Measurements from ENCODE around the gene ZNF543. TPM values are rescaled to one million over a fixed set of nuclear protein-coding genes. Genes with fewer than 3 reads are reported as not detected.
"Not testable (repeated sequence)": the region's sequence is repeated elsewhere in the genome, so short reads cannot be mapped to it uniquely, and the experiment has no call there.

Gene ZNF543
- total RNA-seq, 1 donor from 2014 or later: 9.8 TPM

DNA sequence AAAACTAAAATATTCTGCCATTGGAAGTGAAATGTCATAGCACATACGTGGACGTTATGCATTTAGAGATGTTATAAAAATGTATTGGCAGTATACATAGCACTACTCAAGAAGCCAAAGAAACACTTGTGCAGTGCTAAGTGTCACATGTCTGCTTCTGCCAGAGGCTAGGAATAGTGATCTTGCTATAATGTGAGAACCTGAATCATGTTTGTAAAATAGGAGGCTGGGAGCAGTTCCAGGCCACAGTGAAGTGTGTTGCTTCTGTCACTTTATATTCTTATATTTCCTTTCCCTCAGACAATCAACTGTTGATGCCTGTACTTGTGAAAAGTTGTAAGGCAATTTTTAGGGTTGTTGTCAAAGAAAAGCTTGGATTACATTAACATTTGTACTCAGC is 46.5 kb downstream of the ZNF543 start:
- Mint-ChIP-seq H3K9me3 (peaks cover 9% of the 10 kb centered on the region), H3K27ac (no peak overlapping the region), H3K27me3 (peaks cover 3% of the 10 kb centered on the region), H3K36me3 (peaks cover 30% of the 10 kb centered on the region), H3K4me3 (no peak overlapping the region), H3K4me1 (ENCODE audit: unreplicated experiment) (peaks cover 17% of the 10 kb centered on the region)
- TF ChIP-seq, protein P1, sequence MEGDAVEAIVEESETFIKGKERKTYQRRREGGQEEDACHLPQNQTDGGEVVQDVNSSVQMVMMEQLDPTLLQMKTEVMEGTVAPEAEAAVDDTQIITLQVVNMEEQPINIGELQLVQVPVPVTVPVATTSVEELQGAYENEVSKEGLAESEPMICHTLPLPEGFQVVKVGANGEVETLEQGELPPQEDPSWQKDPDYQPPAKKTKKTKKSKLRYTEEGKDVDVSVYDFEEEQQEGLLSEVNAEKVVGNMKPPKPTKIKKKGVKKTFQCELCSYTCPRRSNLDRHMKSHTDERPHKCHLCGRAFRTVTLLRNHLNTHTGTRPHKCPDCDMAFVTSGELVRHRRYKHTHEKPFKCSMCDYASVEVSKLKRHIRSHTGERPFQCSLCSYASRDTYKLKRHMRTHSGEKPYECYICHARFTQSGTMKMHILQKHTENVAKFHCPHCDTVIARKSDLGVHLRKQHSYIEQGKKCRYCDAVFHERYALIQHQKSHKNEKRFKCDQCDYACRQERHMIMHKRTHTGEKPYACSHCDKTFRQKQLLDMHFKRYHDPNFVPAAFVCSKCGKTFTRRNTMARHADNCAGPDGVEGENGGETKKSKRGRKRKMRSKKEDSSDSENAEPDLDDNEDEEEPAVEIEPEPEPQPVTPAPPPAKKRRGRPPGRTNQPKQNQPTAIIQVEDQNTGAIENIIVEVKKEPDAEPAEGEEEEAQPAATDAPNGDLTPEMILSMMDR (conservative IDR thresholded peaks at IDR 0.05): no peak
- no peak for DNase-seq (ENCODE audit: extremely low spot score, unreplicated experiment)

DNA sequence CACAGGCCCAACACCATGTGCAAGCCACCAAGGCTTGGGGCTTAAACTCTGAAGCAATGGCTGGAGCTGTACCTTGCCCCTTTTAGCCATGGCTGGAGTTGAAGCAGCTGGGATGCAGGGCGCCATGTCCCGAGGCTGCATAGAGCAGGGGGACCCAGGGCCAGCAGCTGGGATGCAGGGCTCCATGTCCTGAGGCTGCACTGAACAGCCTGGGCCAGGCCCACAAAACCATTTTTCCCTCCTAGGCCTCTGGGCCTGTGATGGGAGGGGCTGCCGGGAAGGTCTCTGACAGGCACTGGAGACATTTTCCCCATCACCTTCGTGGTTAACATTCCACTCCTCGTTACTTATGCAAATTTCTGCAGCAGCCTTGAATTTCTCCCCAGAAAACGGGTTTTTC is 53.9 kb downstream of the ZNF543 start:
- no peaks in the 10 kb centered on the region for H3K27me3 Mint-ChIP-seq
- H3K4me3 Mint-ChIP-seq: no peak overlapping the region
- no peak for DNase-seq (ENCODE audit: extremely low spot score, unreplicated experiment)
- H3K4me1 Mint-ChIP-seq (ENCODE audit: unreplicated experiment): no peaks in the 10 kb centered on the region
- H3K27ac Mint-ChIP-seq: no peak overlapping the region
- H3K9me3 Mint-ChIP-seq: peaks cover 10% of the 10 kb centered on the region
- peaks cover 77% of the 10 kb centered on the region for H3K36me3 Mint-ChIP-seq
- TF ChIP-seq, protein P1 (conservative IDR thresholded peaks at IDR 0.05): no peak

DNA sequence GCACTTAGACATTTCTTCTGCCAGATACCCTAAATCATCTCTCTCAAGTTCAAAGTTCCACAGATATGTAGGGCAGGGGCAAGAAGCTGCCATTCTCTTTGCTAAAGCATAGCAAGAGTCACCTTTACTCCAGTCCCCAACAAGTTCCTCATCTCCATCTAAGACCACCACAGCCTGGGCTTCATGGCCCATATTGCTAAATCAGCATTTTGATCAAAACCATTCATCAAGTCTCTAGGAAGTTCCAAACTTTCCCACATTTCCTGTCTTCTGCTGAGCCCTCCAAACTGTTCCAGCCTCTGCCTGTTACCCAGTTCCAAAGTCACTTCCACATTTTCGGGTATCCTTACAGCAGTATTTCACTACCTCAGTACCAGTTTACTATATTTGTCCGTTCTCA is 54.4 kb downstream of the ZNF543 start:
- H3K9me3 Mint-ChIP-seq; H3K27me3 Mint-ChIP-seq; DNase-seq (ENCODE audit: extremely low spot score, unreplicated experiment); H3K4me1 Mint-ChIP-seq (ENCODE audit: unreplicated experiment); H3K4me3 Mint-ChIP-seq; H3K27ac Mint-ChIP-seq: not testable (repeated sequence)
- H3K36me3 Mint-ChIP-seq: peaks cover 78% of the 10 kb centered on the region

DNA sequence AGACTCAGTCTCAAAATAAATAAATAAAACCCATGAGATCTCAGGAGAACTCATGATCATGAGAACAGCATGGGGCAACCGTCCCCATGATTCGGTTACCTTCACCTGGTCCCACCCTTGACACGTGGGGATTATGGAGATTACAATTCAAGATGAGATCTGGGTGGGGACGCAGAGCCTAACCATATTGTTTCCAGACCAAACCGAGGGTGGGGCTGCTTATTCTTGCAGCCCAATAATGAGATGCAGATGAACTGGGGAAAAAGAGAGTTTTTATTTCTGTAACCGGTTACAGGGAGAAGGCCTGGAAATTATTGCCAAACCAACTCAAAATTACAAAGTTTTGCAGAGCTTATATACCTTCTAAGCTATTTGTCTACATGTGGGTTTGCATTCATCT is 55.9 kb downstream of the ZNF543 start:
- Mint-ChIP-seq H3K27ac (no peak overlapping the region), H3K9me3 (peaks cover 10% of the 10 kb centered on the region), H3K4me3 (no peak overlapping the region), H3K27me3 (no peaks in the 10 kb centered on the region), H3K36me3 (peaks cover 71% of the 10 kb centered on the region), H3K4me1 (ENCODE audit: unreplicated experiment) (no peaks in the 10 kb centered on the region)
- TF ChIP-seq, protein P1 (conservative IDR thresholded peaks at IDR 0.05): no peak
- DNase-seq (ENCODE audit: extremely low spot score, unreplicated experiment): no peak

DNA sequence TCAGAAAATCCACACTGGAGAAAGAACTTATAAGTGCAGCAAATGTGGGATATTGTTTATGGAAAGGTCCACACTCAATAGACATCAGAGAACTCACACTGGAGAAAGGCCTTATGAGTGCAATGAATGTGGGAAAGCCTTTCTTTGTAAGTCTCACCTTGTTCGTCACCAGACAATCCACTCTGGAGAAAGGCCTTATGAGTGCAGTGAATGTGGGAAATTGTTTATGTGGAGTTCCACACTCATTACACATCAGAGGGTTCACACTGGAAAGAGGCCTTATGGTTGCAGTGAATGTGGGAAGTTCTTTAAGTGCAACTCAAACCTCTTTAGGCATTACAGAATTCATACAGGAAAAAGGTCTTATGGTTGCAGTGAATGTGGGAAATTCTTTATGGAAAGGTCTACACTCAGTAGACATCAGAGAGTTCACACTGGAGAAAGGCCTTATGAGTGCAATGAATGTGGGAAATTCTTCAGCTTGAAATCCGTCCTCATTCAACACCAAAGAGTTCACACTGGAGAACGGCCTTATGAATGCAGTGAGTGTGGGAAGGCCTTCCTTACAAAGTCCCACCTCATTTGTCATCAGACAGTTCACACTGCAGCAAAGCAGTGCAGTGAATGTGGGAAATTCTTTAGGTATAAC is 57.4 kb downstream of the ZNF543 start:
- H3K4me3 Mint-ChIP-seq: no peak overlapping the region
- DNase-seq (ENCODE audit: extremely low spot score, unreplicated experiment): no peak
- H3K4me1 Mint-ChIP-seq (ENCODE audit: unreplicated experiment): no peaks in the 10 kb centered on the region
- no peaks in the 10 kb centered on the region for H3K27me3 Mint-ChIP-seq
- TF ChIP-seq, protein P1 (conservative IDR thresholded peaks at IDR 0.05): no peak
- peaks cover 10% of the 10 kb centered on the region for H3K9me3 Mint-ChIP-seq
- no peak overlapping the region for H3K27ac Mint-ChIP-seq
- peaks cover 58% of the 10 kb centered on the region for H3K36me3 Mint-ChIP-seq

Other genes starting within 250 kb of the ZNF543 start
- gene USP29, start 200.5 kb upstream of the ZNF543 start, total RNA-seq (ENCODE audit: low replicate concordance): not detected in 2 replicates
- not detected in 2 replicates for gene ZIM3, start 175.3 kb upstream of the ZNF543 start, total RNA-seq (ENCODE audit: low replicate concordance)
- gene DUXA, start 153.0 kb upstream of the ZNF543 start, total RNA-seq (ENCODE audit: low replicate concordance): not detected in 2 replicates
- 37.0 and 42.5 TPM in 2 replicates for gene ZNF264, start 129.0 kb upstream of the ZNF543 start, total RNA-seq (ENCODE audit: low replicate concordance)
- gene AURKC, start 89.4 kb upstream of the ZNF543 start, total RNA-seq (ENCODE audit: low replicate concordance): 0.34 and 0.55 TPM in 2 replicates
- gene ZNF805, start 79.8 kb upstream of the ZNF543 start, total RNA-seq (ENCODE audit: low replicate concordance): 16.8 and 16.9 TPM in 2 replicates
- gene ZNF460, start 40.0 kb upstream of the ZNF543 start, total RNA-seq (ENCODE audit: low replicate concordance): 58.4 and 66.1 TPM in 2 replicates
- gene ZNF304, start 30.8 kb downstream of the ZNF543 start, total RNA-seq (ENCODE audit: low replicate concordance): 12.1 and 12.2 TPM in 2 replicates
- 11.9 and 12.3 TPM in 2 replicates for gene TRAPPC2B, start 43.1 kb downstream of the ZNF543 start, total RNA-seq (ENCODE audit: low replicate concordance)
- gene ZNF547, start 43.1 kb downstream of the ZNF543 start, total RNA-seq (ENCODE audit: low replicate concordance): 3.9 and 4.9 TPM in 2 replicates
- gene ZNF548, start 69.4 kb downstream of the ZNF543 start, total RNA-seq (ENCODE audit: low replicate concordance): 23.9 and 28.2 TPM in 2 replicates
- gene ZNF17, start 90.7 kb downstream of the ZNF543 start, total RNA-seq (ENCODE audit: low replicate concordance): 13.3 and 13.9 TPM in 2 replicates
- 17.5 and 26.6 TPM in 2 replicates for gene ZNF749, start 114.9 kb downstream of the ZNF543 start, total RNA-seq (ENCODE audit: low replicate concordance)
- 0.94 and 1.6 TPM in 2 replicates for gene VN1R1, start 136.7 kb downstream of the ZNF543 start, total RNA-seq (ENCODE audit: low replicate concordance)
- gene ZNF772, start 157.1 kb downstream of the ZNF543 start, total RNA-seq (ENCODE audit: low replicate concordance): 16.6 and 18.0 TPM in 2 replicates
- gene ZNF419, start 167.3 kb downstream of the ZNF543 start, total RNA-seq (ENCODE audit: low replicate concordance): 15.4 and 18.4 TPM in 2 replicates
- 9.6 and 9.8 TPM in 2 replicates for gene ZNF773, start 179.5 kb downstream of the ZNF543 start, total RNA-seq (ENCODE audit: low replicate concordance)
- 8.5 and 9.2 TPM in 2 replicates for gene ZNF549, start 206.9 kb downstream of the ZNF543 start, total RNA-seq (ENCODE audit: low replicate concordance)
- gene ZNF550, start 239.4 kb downstream of the ZNF543 start, total RNA-seq (ENCODE audit: low replicate concordance): 15.9 and 18.7 TPM in 2 replicates

Data from type B pancreatic cell (in vitro differentiated cells).